AG10803 (cell line): Measurements from ENCODE around the gene HNRNPUL2.
A peak's percentile ranks its signal among the peaks of the same experiment; 100 is the strongest.

Experiments used
- DNase-seq: peaks from one replicate; pipeline ENCODE4 v3.0.0; 2010; ENCODE audit warnings: low read depth
- H3K4me3 ChIP-seq: 2 replicates; pipeline ENCODE4 v1.5.1; 2011; ENCODE audit warnings: mild to moderate bottlenecking, low read length, control low read depth
- TF ChIP-seq, protein P1 (sequence below): conservative IDR thresholded peaks from 2 replicates; pipeline ENCODE4 v1.5.1; 2011; ENCODE audit warnings: mild to moderate bottlenecking, low read length, control low read depth, inconsistent platforms

The HNRNPUL2 gene

DNA sequence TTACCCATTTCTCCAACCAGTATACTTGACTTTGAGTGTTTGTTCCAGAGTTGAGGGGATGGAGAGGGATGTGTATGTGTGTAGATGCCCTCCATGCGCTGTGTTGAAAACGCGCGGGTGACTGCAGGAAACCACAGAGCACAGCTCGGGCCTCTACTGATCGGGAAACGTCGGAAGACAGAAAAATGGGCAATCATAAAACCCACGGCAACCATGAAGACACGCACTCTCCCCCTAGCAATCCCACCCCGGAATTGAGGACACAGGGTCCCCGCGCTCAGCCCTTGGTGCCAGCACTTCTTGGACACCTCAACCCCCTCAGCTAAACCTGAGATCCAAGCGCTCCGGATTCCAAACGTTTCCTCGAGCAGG, 56.0 kb downstream of the HNRNPUL2 start:
- TF ChIP-seq, protein P1, sequence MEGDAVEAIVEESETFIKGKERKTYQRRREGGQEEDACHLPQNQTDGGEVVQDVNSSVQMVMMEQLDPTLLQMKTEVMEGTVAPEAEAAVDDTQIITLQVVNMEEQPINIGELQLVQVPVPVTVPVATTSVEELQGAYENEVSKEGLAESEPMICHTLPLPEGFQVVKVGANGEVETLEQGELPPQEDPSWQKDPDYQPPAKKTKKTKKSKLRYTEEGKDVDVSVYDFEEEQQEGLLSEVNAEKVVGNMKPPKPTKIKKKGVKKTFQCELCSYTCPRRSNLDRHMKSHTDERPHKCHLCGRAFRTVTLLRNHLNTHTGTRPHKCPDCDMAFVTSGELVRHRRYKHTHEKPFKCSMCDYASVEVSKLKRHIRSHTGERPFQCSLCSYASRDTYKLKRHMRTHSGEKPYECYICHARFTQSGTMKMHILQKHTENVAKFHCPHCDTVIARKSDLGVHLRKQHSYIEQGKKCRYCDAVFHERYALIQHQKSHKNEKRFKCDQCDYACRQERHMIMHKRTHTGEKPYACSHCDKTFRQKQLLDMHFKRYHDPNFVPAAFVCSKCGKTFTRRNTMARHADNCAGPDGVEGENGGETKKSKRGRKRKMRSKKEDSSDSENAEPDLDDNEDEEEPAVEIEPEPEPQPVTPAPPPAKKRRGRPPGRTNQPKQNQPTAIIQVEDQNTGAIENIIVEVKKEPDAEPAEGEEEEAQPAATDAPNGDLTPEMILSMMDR: no peak
- DNase-seq: no peak
- peak overlapping the region; percentile 88 for H3K4me3 ChIP-seq

GRCh38 chr11:62669420-62670161, 57.7 kb downstream of the HNRNPUL2 start:
- H3K4me3 ChIP-seq: no peak overlapping the region
- DNase-seq: no peak
- TF ChIP-seq, protein P1: no peak

DNA sequence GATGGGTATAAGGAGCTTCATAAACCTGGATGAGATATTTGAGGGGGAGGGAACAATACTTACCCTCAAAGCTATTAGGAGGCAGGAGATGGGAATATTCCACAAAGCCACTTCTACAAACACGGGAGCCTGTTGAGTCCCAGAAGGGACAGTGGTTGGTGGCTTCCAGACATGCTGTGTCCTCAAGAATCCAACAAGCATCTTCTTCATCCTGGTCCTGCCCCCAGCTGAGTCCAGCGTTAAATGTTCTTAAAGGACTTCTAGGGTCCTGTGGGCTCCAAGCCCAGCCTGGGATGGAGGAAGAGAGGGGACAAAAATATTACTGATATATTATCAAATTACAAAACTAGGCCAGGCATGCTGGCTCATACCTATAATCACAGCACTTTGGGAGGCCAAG, 59.8 kb downstream of the HNRNPUL2 start:
- H3K4me3 ChIP-seq: no peak overlapping the region; the same call in 1 of the 2 replicates
- DNase-seq: no peak
- TF ChIP-seq, protein P1: no peak

DNA sequence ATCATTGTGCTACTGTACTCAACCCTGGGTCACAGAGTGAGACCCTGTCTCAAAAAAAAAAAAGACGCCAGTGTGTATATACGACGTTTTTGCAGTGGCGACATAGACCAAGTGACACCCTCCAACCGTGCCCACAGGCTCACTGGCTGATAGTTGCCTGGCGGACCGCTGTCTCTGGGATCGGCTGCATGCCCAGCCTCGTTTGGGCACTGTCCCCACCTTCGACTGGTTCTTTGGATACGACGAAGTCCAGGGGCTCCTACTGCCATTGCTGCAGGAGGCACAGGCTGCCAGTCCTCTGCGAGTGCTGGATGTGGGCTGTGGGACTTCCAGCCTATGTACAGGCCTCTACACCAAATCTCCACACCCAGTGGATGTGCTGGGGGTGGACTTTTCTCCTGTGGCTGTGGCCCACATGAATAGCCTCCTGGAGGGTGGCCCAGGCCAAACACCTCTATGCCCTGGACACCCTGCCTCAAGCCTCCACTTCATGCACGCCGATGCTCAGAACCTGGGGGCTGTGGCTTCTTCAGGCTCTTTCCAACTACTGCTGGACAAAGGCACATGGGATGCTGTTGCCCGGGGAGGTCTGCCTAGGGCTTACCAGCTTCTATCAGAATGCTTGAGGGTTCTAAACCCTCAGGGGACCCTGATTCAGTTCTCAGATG, 60.9 kb downstream of the HNRNPUL2 start:
- TF ChIP-seq, protein P1: no peak
- no peak for DNase-seq
- peak overlapping the region; percentile 93 for H3K4me3 ChIP-seq

DNA sequence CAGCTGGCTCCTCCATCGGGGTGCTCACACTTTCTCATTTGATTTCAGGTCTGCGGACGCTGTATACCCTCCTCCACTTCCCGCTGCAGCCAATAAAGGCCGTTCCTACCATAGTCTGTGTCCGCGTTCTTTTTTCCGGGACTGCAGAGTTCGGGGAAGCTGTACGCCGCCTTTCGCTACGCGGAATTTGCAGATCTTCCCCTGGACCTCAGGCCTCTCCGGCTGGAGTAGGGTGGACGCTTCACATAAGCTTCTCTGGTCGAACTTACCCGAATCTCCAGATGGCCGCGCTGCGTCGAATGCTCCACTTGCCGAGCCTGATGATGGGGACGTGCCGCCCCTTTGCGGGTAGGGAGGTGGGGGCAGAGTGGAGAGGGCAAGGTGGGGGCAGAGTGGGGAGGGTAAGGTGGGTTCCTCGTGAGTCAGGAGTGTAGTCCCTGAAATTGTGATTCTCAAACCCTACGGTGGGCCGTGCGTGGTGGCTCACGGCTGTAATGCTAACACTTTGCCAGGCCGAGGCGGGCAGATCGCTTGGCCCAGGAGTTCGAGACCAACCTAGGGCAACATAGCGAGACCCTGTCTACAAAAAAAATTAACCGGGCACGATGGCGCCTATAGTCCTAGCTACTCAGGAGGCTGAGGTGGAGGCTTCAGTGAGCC, 61.5 kb downstream of the HNRNPUL2 start:
- DNase-seq: peak; percentile 65
- TF ChIP-seq, protein P1: no peak
- H3K4me3 ChIP-seq: peak overlapping the region; percentile 93

DNA sequence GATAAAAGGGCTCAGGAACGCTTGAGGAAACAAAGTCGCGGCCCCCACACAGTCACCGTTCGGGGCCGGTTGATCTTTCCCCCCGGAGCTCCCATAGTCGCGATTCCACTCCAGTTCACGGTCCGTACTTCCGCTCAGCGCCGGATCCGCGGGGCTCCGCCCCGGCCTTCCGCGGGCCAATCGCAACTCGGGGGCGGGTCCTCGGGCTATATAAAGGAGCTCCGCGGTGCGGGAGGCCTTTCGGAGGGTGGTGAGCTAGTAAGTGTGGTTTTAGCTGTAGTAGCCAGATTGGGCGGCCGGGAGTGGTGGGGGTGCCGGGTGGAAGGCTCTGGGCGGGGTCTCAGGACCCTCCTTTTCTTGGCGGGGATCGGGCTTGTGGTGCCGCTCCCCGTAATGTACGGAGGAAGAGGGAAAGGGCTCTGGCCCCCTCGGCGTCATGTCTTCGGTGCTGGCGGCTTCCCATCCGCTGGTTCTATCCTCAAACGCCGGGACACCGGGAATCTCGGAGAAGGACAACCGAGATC, 62.1 kb downstream of the HNRNPUL2 start, which contains the start of the genes C11orf98 and CSKMT:
Gene C11orf98 (minus strand): TSS at position 136 of the 524 bp plus-strand sequence. CDS start 41 bp downstream, at position 95.
Gene CSKMT (plus strand): TSS at position 238 of the 524 bp plus-strand sequence. CDS start 568 bp downstream, outside the sequence.
- H3K4me3 ChIP-seq: peak within 1 kb of the TSS; percentile 93
- TF ChIP-seq, protein P1: no peak
- peak; percentile 91 for DNase-seq
